Mucosa of descending colon (tissue), 3 donors: Measurements from ENCODE around the gene CXCL11. TPM values are rescaled to one million over a fixed set of nuclear protein-coding genes. Genes with fewer than 3 reads are reported as not detected.

Experiments
- ATAC-seq: fragments of 200-7000 bp; cut with Tn5 transposase; one replicate; pipeline ENCODE4 v1.9.1; 2020; ENCODE audit warnings: mild to moderate bottlenecking, moderate library complexity
- DNase-seq, 3 donors: peaks; one replicate each; pipeline ENCODE4 v3.0.0-alpha.2; 2020
- H3K36me3 ChIP-seq: fragments of 200-600 bp; one replicate; pipeline ENCODE4 v1.8.0; 2021; ENCODE audit warnings: low read depth, mild to moderate bottlenecking
- H3K4me1 ChIP-seq: fragments of 200-600 bp; one replicate; pipeline ENCODE4 v1.8.0; 2021; ENCODE audit warnings: low read depth, mild to moderate bottlenecking
- H3K4me3 ChIP-seq: fragments of 200-600 bp; one replicate; pipeline ENCODE4 v1.8.0; 2021; ENCODE audit warnings: mild to moderate bottlenecking
- H3K9me3 ChIP-seq: fragments of 200-600 bp; one replicate; pipeline ENCODE4 v1.8.0; 2021; ENCODE audit warnings: mild to moderate bottlenecking
- intact Hi-C, 2 donors: fragments of 100-400 bp; cut with DNase I in 1 of 2; cut with micrococcal nuclease in 1 of 2; formaldehyde crosslinking; loops; one replicate each; pipeline versions ENCODE4 v1.11.0 to v1.11.1; 2022; cut with DNase I, micrococcal nuclease
- total RNA-seq, 3 donors: library from RNA; stranded (reverse); fragmentation: NEBNext Ultra II Directional in 2 of 3; extraction: Animal tissue kit (Norgen Biotek cat#: 25700) in 2 of 3; gene quantifications; one replicate each; pipeline versions ENCODE4 v1.2.1 to v1.2.4, GENCODE V29; 2021 to 2023
- TF ChIP-seq, protein P1 (sequence below): fragments of 200-600 bp; IDR thresholded peaks from one replicate; pipeline ENCODE4 v1.8.0; 2022; ENCODE audit warnings: antibody characterized with exemption, mild to moderate bottlenecking
- donor health status: DM: no; HTN: no; CAD: no; lungs with moderate emphysema.
- donor health status: DM: no; HTN: no; CAD: no.
- donor health status: DM: no; HTN: yes; CAD: no.

The CXCL11 gene
- total RNA-seq, 3 donors from 2014 or later = 0.19 to 0.72 TPM; not detected in 1

DNA sequence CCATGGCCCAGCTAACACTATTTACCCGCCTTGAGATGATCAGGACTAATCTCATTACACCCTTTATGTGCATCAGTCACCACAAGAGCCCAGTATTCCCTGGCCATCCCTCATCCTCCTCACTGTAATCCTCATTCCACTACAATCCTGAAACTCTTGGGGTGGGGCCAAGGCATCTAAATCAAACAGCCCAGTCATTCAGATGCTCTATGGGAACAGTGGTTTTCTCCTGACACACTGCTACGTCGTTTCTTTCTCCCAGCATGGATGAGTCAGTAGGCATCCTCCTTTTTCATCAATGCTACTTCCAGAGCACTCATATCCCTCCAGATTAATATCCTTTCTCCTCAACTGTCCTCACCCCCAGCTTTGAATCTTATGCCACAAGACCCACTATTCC is 50.8 kb downstream of the CXCL11 start:
- TF ChIP-seq, protein P1, sequence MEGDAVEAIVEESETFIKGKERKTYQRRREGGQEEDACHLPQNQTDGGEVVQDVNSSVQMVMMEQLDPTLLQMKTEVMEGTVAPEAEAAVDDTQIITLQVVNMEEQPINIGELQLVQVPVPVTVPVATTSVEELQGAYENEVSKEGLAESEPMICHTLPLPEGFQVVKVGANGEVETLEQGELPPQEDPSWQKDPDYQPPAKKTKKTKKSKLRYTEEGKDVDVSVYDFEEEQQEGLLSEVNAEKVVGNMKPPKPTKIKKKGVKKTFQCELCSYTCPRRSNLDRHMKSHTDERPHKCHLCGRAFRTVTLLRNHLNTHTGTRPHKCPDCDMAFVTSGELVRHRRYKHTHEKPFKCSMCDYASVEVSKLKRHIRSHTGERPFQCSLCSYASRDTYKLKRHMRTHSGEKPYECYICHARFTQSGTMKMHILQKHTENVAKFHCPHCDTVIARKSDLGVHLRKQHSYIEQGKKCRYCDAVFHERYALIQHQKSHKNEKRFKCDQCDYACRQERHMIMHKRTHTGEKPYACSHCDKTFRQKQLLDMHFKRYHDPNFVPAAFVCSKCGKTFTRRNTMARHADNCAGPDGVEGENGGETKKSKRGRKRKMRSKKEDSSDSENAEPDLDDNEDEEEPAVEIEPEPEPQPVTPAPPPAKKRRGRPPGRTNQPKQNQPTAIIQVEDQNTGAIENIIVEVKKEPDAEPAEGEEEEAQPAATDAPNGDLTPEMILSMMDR = no peak
- H3K9me3 ChIP-seq = no peaks in the 10 kb centered on the region
- no peak for DNase-seq
- peaks cover 13% of the 10 kb centered on the region for H3K4me1 ChIP-seq
- no peak overlapping the region for H3K4me3 ChIP-seq
- ATAC-seq = no peak
- H3K36me3 ChIP-seq = no peaks in the 10 kb centered on the region
- intact Hi-C loops = no loop called here

Other genes with a start within 250 kb of the CXCL11 start
- gene PPEF2, start 133.6 kb downstream of the CXCL11 start, total RNA-seq = under 1 TPM in 2 of 3 donors, not detected in 1; 0.13 to 0.43 TPM
- 100 to 1,000 TPM; 101 to 226 (median 163) TPM for gene NAAA, start 95.1 kb downstream of the CXCL11 start, total RNA-seq
- 10 to 100 TPM; 24.5 to 33.7 (median 27.9) TPM for gene SDAD1, start 45.1 kb downstream of the CXCL11 start, total RNA-seq
- 1 to 10 TPM in 2 of 3 donors, under 1 TPM in 1; 0.75 to 4.9 (median 1.3) TPM for gene CXCL9, start 28.6 kb downstream of the CXCL11 start, total RNA-seq
- gene CXCL10, start 12.6 kb downstream of the CXCL11 start, total RNA-seq = 1 to 10 TPM; 1.4 to 2.2 (median 2.1) TPM
- 1 to 10 TPM in 2 of 3 donors, not detected in 1; 1.1 to 2.2 TPM for gene ART3, start 38.6 kb upstream of the CXCL11 start, total RNA-seq
- 10 to 100 TPM; 32.1 to 40.3 (median 36.4) TPM for gene NUP54, start 112.3 kb upstream of the CXCL11 start, total RNA-seq
- 100 to 1,000 TPM; 148 to 183 (median 172) TPM for gene SCARB2, start 177.8 kb upstream of the CXCL11 start, total RNA-seq
- 1 to 10 TPM; 3.3 to 9.8 (median 6.1) TPM for gene FAM47E, start 215.7 kb upstream of the CXCL11 start, total RNA-seq